ENCODE measurements around the gene OSBPL7. TPM values are rescaled to one million over a fixed set of nuclear protein-coding genes. Genes with fewer than 3 reads are reported as not detected.

OSBPL7 gene
- total and polyA plus RNA-seq, 2 of the 8 experiments (the other 6 are each of a cell fraction or from before 2014, with no cell fraction given), result 7.2 to 8.9 TPM

- TF ChIP-seq ATF3 (IDR thresholded peaks at IDR 0.05; ENCODE audit: insufficient read depth, low read depth, low read length) (no peak), BCL11A (IDR thresholded peaks at IDR 0.05; ENCODE audit: low read depth in 2 of 2, low read length in 2 of 2) (no peak), TAF1 (IDR thresholded peaks at IDR 0.05; ENCODE audit: low read depth, low read length) (no peak), CTBP2 (IDR thresholded peaks at IDR 0.05; ENCODE audit: borderline replicate concordance, insufficient read depth, insufficient read length, low read length) (no peak), SIRT6 (IDR thresholded peaks at IDR 0.05; ENCODE audit: low read length) (no peak), TAF7 (optimal IDR thresholded peaks at IDR 0.05; ENCODE audit: borderline replicate concordance, low read depth, low read length) (no peak), NRF1 (IDR thresholded peaks at IDR 0.05; ENCODE audit: low read depth, low read length) (no peak), TBP (IDR thresholded peaks at IDR 0.05; ENCODE audit: low read depth, low read length) (no peak)
Measured at GRCh38 chr17:47821424-47822391, at the start of gene OSBPL7 (continued).
